ENCODE measurements around the gene MFSD12. TPM values are rescaled to one million over a fixed set of nuclear protein-coding genes. Genes with fewer than 3 reads are reported as not detected.

MFSD12 gene
- total RNA-seq, 2 experiments from 2014 or later: 62.4 to 63.5 TPM

GRCh38 chr19:3550947-3551791 lies 6.2 kb downstream of the MFSD12 start:
- H3K27ac Mint-ChIP-seq: no peak overlapping the region
- intact Hi-C loops (cut with micrococcal nuclease): no loop called here
- peaks cover 13% of the 10 kb centered on the region for H3K36me3 Mint-ChIP-seq (ENCODE audit: low read depth)
- CTCF ChIA-PET: interaction anchor here (0.9 to 1.1 kb wide), 2 partner anchors 9 to 78 kb away, joined by 3 read pairs; no protein-coding TSS in a partner anchor
- no peaks in the 10 kb centered on the region for H3K27me3 Mint-ChIP-seq
- no peak overlapping the region for H3K4me3 Mint-ChIP-seq
- peaks cover 31% of the 10 kb centered on the region for H3K4me1 Mint-ChIP-seq (ENCODE audit: low read depth)
- DNase-seq (no peak), ATAC-seq (no peak)
- TF ChIP-seq CTCF (IDR thresholded peaks at IDR 0.05): no peak
- H3K9me3 Mint-ChIP-seq: no peaks in the 10 kb centered on the region
- POLR2A ChIA-PET: no interaction called here

- H3K4me3 Mint-ChIP-seq: no peak overlapping the region
- TF ChIP-seq CTCF (IDR thresholded peaks at IDR 0.05): no peak
- ATAC-seq (no peak), DNase-seq (no peak)
- intact Hi-C loops (cut with micrococcal nuclease): no loop called here
- no peaks in the 10 kb centered on the region for H3K9me3 Mint-ChIP-seq
- H3K27ac Mint-ChIP-seq: no peak overlapping the region
- no peaks in the 10 kb centered on the region for H3K27me3 Mint-ChIP-seq
- ChIA-PET CTCF (interaction anchor here (0.9 kb wide), 1 partner anchor 77 kb away, joined by 3 read pairs; no protein-coding TSS in a partner anchor), POLR2A (no interaction called here)
- H3K36me3 Mint-ChIP-seq (ENCODE audit: low read depth): peaks cover 18% of the 10 kb centered on the region
- H3K4me1 Mint-ChIP-seq (ENCODE audit: low read depth): peaks cover 32% of the 10 kb centered on the region
Measured at GRCh38 chr19:3549816-3550215, 7.6 kb downstream of the MFSD12 start.

GRCh38 chr19:3548606-3549005 lies 8.8 kb downstream of the MFSD12 start:
- peaks cover 25% of the 10 kb centered on the region for H3K4me1 Mint-ChIP-seq (ENCODE audit: low read depth)
- intact Hi-C loops (cut with micrococcal nuclease): no loop called here
- ChIA-PET CTCF (interaction anchor here (0.9 to 1.3 kb wide), 2 partner anchors 38 to 56 kb away, joined by 3 to 4 read pairs; no protein-coding TSS in a partner anchor), POLR2A (interaction anchor here (0.6 to 2.7 kb wide), 3 partner anchors 8 to 10 kb away, joined by 3 to 7 read pairs (median 3); partner anchors contain the start of gene TEKTIP1)
- TF ChIP-seq CTCF (IDR thresholded peaks at IDR 0.05): no peak
- no peaks in the 10 kb centered on the region for H3K9me3 Mint-ChIP-seq
- H3K36me3 Mint-ChIP-seq (ENCODE audit: low read depth): peaks cover 13% of the 10 kb centered on the region
- DNase-seq: no peak
- H3K27ac Mint-ChIP-seq: no peak overlapping the region
- no peak for ATAC-seq
- no peaks in the 10 kb centered on the region for H3K27me3 Mint-ChIP-seq
- no peak overlapping the region for H3K4me3 Mint-ChIP-seq

GRCh38 chr19:3547767-3548282 lies 9.6 kb downstream of the MFSD12 start:
- CTCF ChIA-PET: interaction anchor here (0.9 to 4.2 kb wide), 3 partner anchors 9 to 57 kb away, joined by 3 to 56 read pairs (median 4); partner anchors contain the start of gene MFSD12
- intact Hi-C loops (cut with micrococcal nuclease): no loop called here
- TF ChIP-seq CTCF (IDR thresholded peaks at IDR 0.05): peak; percentile 53
- Mint-ChIP-seq H3K27ac (no peak overlapping the region), H3K4me3 (no peak overlapping the region), H3K27me3 (no peaks in the 10 kb centered on the region), H3K36me3 (ENCODE audit: low read depth) (peaks cover 13% of the 10 kb centered on the region), H3K4me1 (ENCODE audit: low read depth) (peaks cover 22% of the 10 kb centered on the region), H3K9me3 (no peaks in the 10 kb centered on the region)
- ATAC-seq: no peak
- no peak for DNase-seq
- POLR2A ChIA-PET: interaction anchor here (0.6 to 2.7 kb wide), 3 partner anchors 9 to 11 kb away, joined by 3 to 7 read pairs (median 3); partner anchors contain the start of gene TEKTIP1

Measured in activated CD8-positive, alpha-beta T cell treated with anti-CD3 and anti-CD28 coated beads for 36 hours (primary cell).